Loucy (cell line): Measurements from ENCODE around the gene PHACTR4.

ENCODE experiments used
- H2AFZ ChIP-seq: fragments of 200-600 bp; sonication (generic); 2 replicates; pipeline ENCODE4 v1.6.0; 2016; ENCODE audit warnings: antibody characterized with exemption, mild to moderate bottlenecking, low read length, moderate library complexity
- H3F3A ChIP-seq: fragments of 200-600 bp; 2 replicates; pipeline ENCODE4 v1.6.0; 2016; ENCODE audit warnings: antibody characterized with exemption, low read depth, mild to moderate bottlenecking
- H3K27me3 ChIP-seq: fragments of 200-600 bp; sonication (generic); 2 replicates; pipeline ENCODE4 v1.6.1; 2014; ENCODE audit warnings: low read length, mild to moderate bottlenecking; ENCODE audit not compliant: insufficient read depth, poor library complexity, severe bottlenecking
- H3K36me3 ChIP-seq: fragments of 200-600 bp; sonication (generic); 2 replicates; pipeline ENCODE4 v1.6.1; 2016; ENCODE audit warnings: low read length; ENCODE audit not compliant: insufficient read depth
- H3K4me1 ChIP-seq: fragments of 200-600 bp; sonication (generic); 2 replicates; pipeline ENCODE4 v1.5.1; 2014; ENCODE audit warnings: low read length, mild to moderate bottlenecking; ENCODE audit not compliant: insufficient read depth, poor library complexity, severe bottlenecking
- H3K4me2 ChIP-seq: fragments of 200-600 bp; sonication (generic); 2 replicates; pipeline ENCODE4 v1.6.0; 2014; ENCODE audit warnings: antibody characterized with exemption, low read length, low read depth, mild to moderate bottlenecking; ENCODE audit not compliant: poor library complexity, severe bottlenecking
- H3K4me3 ChIP-seq: fragments of 200-600 bp; sonication (generic); 2 replicates; pipeline ENCODE4 v1.5.1; 2014; ENCODE audit warnings: low read length, mild to moderate bottlenecking, mixed read lengths; ENCODE audit not compliant: poor library complexity, severe bottlenecking
- H3K79me2 ChIP-seq: fragments of 200-600 bp; sonication (generic); 2 replicates; pipeline ENCODE4 v1.6.1; 2014; ENCODE audit warnings: low read length; ENCODE audit not compliant: insufficient read depth
- H3K9ac ChIP-seq: fragments of 200-600 bp; sonication (generic); 2 replicates; pipeline ENCODE4 v1.6.0; 2014; ENCODE audit warnings: mild to moderate bottlenecking, low read depth, low read length, moderate library complexity; ENCODE audit not compliant: poor library complexity, severe bottlenecking
- H3K9me2 ChIP-seq: fragments of 200-600 bp; sonication (generic); replicated peaks from 2 replicates; pipeline ENCODE4 v1.6.1; 2016; ENCODE audit warnings: low read depth, low read length, mixed read lengths
- H3K9me3 ChIP-seq: fragments of 200-600 bp; sonication (generic); 2 replicates; pipeline ENCODE4 v1.6.1; 2014; ENCODE audit warnings: mild to moderate bottlenecking, antibody characterized with exemption, low read length, low read depth; ENCODE audit not compliant: insufficient read depth
- H4K20me1 ChIP-seq: fragments of 200-600 bp; sonication (generic); 2 replicates; pipeline ENCODE4 v1.6.0; 2014; ENCODE audit warnings: antibody characterized with exemption, low read length, mild to moderate bottlenecking; ENCODE audit not compliant: insufficient read depth, poor library complexity, severe bottlenecking
- CTCF ChIP-seq: fragments of 200-600 bp; sonication (generic); conservative IDR thresholded peaks from 2 replicates; pipeline ENCODE4 v1.5.1; 2014; ENCODE audit warnings: mild to moderate bottlenecking, antibody characterized with exemption, low read length
- EZH2phosphoT487 ChIP-seq: fragments of 200-600 bp; IDR thresholded peaks from 2 replicates; pipeline ENCODE4 v1.6.1; 2018; ENCODE audit warnings: antibody characterized with exemption, mild to moderate bottlenecking, moderate library complexity, borderline replicate concordance

The PHACTR4 gene

GRCh38 chr1:28480308-28480707 lies 110.8 kb downstream of the PHACTR4 start:
- Histone ChIP-seq H3K4me2 (no peak overlapping the region), H3K9me2 (no peaks in the 10 kb centered on the region), H4K20me1 (no peaks in the 10 kb centered on the region), H3K79me2 (no peaks in the 10 kb centered on the region), H3F3A (no peaks in the 10 kb centered on the region), H3K36me3 (peaks cover 50% of the 10 kb centered on the region; the same call in 1 of the 2 replicates), H2AFZ (no peak overlapping the region), H3K4me3 (no peak overlapping the region), H3K9ac (no peak overlapping the region), H3K27me3 (no peaks in the 10 kb centered on the region), H3K4me1 (no peaks in the 10 kb centered on the region), H3K9me3 (no peaks in the 10 kb centered on the region)
- TF ChIP-seq EZH2phosphoT487 (no peak), CTCF (no peak)

GRCh38 chr1:28482138-28482537 lies 112.6 kb downstream of the PHACTR4 start:
- TF ChIP-seq EZH2phosphoT487 (no peak), CTCF (no peak)
- H3K36me3 ChIP-seq, result peaks cover 50% of the 10 kb centered on the region; the same call in 1 of the 2 replicates

GRCh38 chr1:28482702-28483101 lies 113.2 kb downstream of the PHACTR4 start:
- H3K9ac ChIP-seq, result no peak overlapping the region
- no peak overlapping the region for H3K4me2 ChIP-seq
- no peaks in the 10 kb centered on the region for H4K20me1 ChIP-seq
- H3K4me3 ChIP-seq, result no peak overlapping the region
- no peaks in the 10 kb centered on the region for H3K79me2 ChIP-seq
- H3K9me3 ChIP-seq, result no peaks in the 10 kb centered on the region
- no peak overlapping the region for H2AFZ ChIP-seq
- peaks cover 47% of the 10 kb centered on the region; the same call in 1 of the 2 replicates for H3K36me3 ChIP-seq
- TF ChIP-seq CTCF (no peak), EZH2phosphoT487 (no peak)
- no peaks in the 10 kb centered on the region for H3F3A ChIP-seq
- H3K9me2 ChIP-seq, result no peaks in the 10 kb centered on the region
- no peaks in the 10 kb centered on the region for H3K4me1 ChIP-seq
- no peaks in the 10 kb centered on the region for H3K27me3 ChIP-seq

More at GRCh38 chr1:28482138-28482537, 112.6 kb downstream of the PHACTR4 start:
- no peak overlapping the region for H2AFZ ChIP-seq
- no peaks in the 10 kb centered on the region for H3F3A ChIP-seq
- no peaks in the 10 kb centered on the region for H3K27me3 ChIP-seq
- H3K9ac ChIP-seq, result no peak overlapping the region
- H3K4me1 ChIP-seq, result no peaks in the 10 kb centered on the region
- H4K20me1 ChIP-seq, result no peaks in the 10 kb centered on the region
- no peak overlapping the region for H3K4me3 ChIP-seq
- no peaks in the 10 kb centered on the region for H3K79me2 ChIP-seq
- H3K9me2 ChIP-seq, result no peaks in the 10 kb centered on the region
- no peak overlapping the region for H3K4me2 ChIP-seq
- no peaks in the 10 kb centered on the region for H3K9me3 ChIP-seq
